GM21576 (cell line): Measurements from ENCODE around the gene ZG16B.

Experiments used
- ATAC-seq: cut with Tn5 transposase; IDR thresholded peaks from one replicate; pipeline ENCODE4 v1.9.1; 2021; ENCODE audit warnings: mild to moderate bottlenecking, moderate library complexity; ENCODE audit not compliant: unreplicated experiment

ZG16B gene, protein sequence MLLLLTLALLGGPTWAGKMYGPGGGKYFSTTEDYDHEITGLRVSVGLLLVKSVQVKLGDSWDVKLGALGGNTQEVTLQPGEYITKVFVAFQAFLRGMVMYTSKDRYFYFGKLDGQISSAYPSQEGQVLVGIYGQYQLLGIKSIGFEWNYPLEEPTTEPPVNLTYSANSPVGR

DNA sequence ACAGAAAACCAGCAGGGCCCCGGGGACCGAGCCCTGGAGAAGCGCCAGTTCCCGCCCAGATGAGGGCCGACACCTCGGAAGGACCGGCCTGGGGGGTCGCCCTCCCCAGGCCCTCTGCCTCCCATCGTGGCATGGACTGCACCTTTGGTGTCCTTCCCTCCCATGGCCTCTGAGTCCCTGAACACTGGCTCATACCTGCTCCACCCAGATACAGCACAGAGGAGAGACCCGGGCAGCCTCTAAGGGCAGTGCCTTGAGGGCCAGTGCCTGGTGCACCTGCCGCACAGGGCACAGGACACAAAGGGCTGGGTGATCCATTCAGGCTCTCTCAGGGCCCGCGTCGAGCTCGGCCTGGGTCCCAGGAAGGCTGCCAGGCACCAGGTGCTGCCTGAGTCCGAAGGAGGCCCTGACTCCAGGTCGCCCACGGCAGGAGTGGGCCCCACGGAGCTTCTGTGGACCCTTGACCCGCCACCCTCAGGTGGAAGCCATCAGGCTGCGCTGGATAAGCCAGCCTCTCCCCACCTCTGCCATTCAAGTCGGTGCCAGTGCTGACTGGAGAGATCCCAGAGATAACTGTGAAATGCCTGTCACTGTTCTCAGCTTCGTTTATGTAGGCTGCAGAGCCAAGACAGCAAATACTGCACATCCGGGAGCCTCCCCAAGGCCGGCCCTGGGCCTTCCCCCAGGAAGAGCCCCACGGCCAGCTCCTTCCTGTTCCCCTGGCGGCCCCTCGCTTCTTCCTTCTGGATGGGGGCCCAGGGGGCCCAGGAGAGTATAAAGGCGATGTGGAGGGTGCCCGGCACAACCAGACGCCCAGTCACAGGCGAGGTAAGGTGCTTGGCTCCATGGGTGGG lies at the start of gene ZG16B:
Gene ZG16B, plus strand, starts transcription at position 803 of the 854 bp plus-strand sequence. CDS start 139 bp downstream, outside the sequence.
- ATAC-seq: no peak

DNA sequence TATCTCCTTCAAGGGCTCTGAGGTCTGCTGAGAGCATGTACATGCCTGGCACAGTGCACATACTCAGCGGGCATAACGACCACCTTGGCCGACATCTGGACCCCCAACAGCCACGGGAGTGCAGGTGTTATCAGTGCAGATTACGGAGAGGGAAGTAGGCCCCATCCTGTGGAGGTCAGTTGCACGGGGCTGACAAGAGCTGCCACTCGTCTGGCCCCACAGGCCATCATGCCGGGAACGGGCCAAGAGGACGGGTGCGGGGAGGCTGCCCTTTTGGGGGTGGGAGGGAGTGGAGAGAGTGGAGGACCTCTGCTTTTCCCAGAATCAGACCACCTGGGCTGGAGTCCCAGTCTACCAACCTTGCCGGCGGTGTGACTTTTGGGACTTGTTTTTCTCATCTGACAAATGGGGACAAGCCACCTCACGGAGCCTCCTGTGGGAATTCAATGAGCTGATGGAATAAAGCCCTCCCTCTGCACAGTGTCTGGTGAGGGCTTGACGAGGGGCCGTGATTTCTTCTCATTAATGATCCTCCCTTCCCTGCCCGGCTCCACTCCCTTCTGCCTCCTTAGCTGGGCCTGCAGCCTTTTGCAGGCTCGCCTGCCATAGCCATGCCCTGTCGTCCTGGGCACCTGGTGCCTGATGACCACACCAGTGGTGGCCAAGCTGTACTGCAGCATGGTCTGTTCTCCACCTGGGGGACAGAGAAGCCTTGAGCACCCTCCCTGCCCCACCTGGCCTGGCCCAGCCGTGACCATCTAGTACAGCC lies 47.3 kb upstream of the ZG16B start:
- no peak for ATAC-seq

DNA sequence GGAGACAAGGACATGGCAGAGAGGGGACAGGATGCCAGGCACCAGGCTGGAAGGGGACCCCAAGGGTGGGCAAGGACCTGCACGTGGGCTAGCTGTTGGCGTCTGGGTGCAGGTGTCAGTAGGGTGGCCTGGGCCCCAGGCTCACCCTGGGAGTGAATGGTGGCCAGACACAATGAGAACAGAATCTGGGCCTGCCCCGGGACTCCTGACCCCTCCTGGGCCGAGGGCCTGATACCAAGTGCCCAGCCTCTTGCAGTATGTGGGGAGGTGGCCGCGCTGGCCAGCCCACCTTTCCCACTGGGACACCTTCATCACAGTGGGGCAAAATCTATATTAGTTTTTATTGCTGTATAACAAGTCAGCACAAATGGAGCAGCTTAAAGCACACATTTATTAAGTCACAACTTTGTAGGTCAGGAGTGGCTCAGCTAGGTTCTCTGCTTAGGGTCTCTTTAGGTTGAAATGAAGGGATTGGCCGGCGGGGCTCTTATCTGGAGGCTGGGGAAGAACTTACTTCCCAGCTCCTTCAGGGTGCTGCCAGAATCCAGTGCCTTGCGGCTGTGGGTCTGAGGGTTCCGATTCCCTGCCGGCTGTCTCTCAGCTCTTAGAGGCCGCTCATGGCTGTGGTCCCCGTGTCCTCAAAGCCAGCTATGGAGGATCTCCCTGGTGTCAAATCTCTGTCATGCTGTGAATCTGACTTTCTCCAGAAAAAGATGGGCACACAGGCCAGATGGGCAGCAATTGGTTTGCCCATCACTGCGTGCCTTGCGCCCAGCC lies 46.3 kb upstream of the ZG16B start:
- no peak for ATAC-seq

DNA sequence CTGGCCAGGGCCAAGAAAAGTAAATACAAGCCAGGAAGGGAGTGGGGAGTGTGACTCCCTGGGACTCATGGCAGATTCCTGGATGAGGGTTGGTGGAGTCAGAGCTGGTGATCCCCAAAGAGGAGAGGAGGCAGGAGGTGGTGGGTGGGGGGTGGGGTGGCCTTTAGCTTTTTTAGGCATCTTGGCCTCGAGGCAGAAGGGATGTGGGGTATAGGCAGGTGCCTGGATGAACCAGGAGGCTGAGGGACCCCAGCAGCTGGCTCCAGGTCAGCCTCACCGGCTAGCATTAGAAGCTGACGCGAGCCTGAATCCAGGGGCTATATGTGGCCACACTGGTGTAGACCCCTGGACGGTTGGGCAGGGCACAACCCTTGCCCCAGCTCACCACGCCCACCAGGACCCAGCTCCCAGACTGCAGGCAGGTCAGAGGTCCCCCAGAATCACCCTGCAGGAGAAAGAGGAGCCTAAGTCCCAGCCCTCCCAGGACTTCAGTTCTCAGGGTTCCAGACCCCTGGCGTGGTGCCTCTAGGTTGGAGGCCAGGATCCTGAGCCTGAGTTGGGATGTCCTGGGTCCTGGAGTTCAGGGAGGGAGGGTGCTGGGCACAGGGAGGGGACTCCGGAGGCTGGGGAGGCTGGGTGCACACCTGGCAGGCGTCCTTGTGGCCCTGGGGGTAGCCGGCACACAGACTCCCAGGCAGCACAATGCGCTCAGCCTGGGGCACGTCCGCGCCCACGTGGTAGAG lies 45.6 kb upstream of the ZG16B start:
- ATAC-seq: no peak

DNA sequence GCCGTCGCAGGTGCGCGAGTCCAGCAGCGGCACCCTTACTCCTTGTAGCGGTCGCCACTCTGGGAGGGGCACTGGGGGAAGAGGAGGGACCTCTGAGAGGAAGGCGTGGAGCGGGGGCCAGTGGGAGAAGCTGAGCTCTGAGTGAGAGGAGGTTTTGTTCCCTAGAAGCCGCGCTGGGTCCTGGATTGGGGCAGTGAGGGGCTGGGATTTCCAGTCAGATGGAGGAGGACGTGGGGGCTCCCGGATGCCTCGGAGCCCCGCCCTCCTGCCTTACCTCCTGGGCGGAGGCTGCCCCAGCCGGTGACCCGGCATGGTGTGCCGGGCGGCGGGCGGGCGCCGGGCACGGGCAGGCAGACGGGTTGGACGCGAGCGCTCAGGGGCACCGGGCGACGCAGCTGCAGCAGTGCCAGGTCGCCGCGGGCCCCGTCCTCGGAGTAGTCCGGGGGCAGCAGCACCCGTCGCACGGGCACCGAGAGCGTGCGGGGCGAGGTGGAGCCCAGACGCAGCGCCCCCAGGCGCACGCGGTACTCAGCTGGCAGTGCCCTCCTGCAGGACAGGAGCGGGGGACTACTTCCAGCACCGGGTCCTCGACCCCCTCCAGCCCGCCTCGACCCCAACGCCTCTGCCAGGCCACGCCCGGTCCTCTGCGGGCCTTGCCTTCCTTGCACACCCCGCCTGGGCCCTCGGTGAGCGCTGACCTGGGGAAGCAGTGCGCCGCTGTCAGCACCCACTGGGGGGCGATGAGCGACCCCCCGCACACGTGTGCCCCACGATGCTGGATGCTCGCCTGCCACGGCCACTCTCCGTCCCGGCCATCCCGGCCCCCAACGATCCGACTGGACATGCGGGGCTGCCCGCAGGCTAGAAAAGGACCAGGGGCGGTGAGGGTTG lies 44.8 kb upstream of the ZG16B start:
- ATAC-seq: no peak

DNA sequence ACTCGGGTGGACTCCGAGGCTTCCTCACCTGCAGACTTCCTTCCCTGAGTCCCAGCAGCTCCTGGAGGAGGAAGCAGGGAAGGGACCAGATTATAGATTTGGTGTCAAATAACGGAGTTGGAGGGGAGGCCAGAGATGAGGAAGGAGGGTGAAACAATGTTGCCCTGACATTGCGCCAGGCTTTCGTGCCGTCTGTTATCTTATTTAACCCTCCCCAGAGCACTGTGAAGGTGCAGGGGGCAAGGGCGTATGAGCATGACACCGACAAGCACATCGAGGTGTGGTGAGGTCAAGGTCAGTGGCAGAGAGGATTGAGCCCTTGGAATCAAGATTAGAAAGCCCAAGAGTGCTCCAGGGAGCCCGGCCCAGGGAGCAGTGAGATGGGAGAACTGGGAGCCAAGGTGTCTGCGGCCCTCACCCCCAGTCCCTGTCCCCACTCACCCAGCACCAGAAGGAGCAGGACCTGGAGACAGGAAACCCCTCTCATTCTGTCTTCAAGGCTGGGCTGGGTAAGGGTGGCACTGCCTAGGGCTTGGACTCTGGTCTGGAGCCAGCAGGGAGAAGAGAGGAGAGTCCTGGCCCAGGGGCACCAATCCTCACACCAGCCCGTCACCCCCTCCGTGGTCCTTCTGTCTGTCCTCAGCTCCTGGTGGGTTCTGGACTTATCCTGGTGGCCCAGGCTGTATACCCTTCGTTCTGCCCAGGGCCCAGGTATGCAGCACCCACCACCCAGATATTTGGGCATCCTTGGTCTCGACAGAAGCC lies 43.9 kb upstream of the ZG16B start:
- no peak for ATAC-seq

DNA sequence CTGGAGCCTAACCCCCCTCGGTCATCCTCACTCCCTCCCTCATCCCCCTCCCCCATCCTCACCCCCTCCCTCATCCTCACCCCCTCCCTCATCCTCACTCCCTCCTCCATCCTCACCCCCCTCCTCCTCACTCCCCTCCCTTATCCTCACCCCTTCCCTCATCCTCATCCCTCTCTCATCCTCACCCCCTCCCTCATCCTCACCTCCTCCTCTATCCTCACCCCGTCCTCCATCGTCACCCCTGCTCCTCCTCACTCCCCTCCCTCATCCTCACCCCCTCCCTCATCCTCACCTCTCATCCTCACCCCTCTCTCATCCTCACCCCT lies 43.3 kb upstream of the ZG16B start:
- ATAC-seq: no peak

DNA sequence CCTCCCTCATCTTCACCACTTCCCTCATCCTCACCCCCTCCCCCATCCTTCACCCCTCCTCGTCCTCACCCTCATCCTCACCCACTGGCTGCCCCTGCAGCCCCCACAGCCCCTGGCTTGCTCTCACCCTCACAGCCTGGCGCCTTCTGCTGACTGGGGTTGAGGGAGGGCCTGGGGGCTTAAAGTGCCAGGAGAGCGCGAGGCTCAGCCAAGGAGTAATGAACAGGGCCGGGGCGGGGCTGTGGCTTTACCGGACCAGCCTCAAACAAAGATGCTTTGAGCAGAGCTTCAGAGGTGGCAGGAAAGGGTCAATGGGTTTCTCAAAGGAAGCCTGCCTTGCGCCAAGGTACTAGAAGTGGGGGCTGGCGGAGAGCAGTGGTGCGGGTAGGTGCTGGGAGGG lies 42.7 kb upstream of the ZG16B start, which contains the start of gene PRSS33:
Gene PRSS33, minus strand, starts transcription at position 155 of the 400 bp plus-strand sequence. CDS start 1,013 bp downstream, outside the sequence.
- ATAC-seq: no peak

DNA sequence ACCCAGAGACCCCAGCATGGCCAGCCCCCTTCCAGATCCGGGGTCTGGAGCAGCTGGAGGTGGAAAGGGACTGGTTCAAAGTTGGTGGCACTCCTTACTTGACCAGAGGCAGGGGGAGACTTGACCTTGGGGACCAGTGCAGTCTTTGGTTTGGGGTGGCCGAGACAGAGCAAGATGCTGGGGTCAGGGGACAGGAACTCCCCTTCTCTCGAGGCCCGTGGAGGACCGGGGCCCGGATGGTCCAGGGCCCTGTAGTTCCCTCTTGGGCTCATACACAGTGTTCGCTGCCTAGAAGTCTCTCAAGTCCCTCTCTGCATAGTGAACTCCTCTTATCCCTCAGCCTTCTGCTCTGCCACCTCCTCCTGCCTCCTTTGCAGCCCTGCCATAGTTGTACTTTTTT lies 42.1 kb upstream of the ZG16B start:
- no peak for ATAC-seq

DNA sequence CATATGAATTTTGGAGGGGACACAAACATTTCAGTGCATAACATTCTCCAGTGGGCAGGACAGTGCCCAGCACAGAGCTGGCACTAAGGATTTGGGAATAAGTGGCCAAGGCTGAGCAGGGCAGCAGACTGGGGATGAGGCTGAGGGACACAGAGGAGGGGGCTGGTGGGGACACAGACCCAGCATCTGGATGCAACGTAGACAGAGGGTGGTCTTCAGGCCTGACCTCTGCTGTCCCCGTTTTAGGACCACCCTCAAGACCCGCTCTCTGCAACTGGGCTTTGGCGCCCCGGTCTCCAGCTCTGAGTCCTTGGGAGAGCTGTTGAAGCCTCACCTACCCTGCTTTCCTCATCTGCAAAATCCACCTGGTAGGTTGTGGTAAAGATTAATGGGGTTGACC lies 39.5 kb upstream of the ZG16B start:
- ATAC-seq: no peak

DNA sequence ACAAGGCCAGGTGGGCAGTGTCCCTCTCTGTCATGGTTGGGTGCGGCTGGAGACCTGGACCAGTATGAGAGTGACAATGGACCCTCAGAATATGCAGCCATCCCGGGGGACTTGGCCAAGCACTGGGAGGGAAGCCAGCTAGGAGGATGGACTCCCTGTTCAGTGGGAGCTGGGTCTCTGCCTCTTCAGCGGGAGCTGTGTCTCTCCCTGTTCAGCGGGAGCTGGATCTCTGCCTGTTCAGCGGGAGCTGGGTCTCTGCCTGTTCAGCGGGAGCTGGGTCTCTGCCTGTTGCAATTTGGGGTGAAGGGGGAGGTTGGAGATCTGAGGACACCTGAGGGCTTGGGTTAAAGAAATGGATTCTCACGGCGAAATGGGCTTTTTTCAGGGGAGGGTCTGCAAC lies 38.9 kb upstream of the ZG16B start:
- ATAC-seq: no peak

DNA sequence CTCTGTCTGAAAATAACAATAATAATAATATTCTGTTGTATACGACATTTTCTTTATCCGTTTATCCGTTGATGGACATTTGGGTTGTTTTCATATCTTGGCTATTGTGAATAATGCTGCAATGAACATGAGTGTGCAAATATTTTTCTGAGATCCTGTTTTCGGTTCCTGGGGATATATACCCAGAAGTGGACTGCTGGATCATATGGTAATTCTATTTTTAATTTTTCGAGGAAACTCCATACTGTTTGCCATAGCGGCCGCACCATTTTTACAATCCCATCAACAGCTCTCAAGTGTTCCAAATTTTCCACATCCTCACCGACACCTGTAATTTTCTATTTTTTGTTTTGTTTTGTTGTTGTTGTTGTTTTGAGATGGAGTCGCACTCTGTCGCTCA lies 37.2 kb upstream of the ZG16B start:
- ATAC-seq: no peak

DNA sequence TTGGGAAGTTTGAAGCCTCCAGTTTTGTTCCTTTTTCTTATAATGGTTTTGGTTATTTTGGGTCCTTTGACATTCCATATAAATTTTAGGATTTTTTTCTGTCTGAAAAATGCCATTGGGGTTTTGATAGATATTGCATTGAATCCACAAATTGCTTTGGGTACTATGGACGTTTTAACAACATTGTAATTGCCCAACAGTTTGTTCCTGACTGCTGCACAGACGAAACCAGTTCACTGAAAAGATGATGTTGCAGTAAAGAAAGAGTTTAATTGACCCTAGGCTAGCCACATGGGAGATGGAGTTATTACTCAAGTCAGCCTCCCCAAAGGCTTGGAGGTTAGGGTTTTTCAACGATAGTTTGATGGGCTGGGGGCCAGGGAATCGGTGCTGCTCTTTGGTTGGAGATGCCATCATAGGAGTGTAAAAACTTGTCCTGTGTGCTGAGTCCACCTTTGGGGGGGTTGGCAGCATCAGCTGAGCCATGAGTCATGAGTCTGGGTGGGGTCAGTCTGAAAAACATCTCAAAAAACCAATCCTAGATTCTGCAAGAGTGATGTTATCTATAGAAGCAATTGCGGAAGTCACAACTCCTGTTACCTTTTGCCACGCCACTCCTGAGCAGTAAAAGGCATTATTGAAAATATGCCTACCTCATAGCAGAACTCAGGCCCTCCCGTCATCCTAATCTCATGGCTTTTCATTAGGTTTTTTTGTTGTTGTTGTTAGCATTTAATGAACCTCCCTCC lies 34.5 kb upstream of the ZG16B start:
- ATAC-seq: no peak

DNA sequence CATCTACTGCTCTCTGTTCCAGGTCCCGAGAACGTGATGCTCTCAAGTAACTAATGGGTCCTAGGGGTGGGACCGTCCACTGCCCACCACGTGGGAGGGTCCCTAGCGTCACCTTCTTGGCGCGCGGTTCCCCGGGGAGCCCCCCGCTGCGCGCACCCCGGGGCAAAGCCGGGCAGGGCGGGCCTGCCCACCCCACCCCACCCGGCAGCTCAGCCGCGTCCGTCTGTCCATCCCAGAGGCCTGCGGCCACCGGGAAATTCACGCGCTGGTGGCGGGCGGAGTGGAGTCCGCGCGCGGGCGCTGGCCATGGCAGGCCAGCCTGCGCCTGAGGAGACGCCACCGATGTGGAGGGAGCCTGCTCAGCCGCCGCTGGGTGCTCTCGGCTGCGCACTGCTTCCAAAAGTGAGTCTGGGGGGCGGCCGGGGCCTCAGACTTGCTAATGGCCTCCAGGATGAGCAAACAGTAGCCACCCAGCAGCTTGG lies 31.3 kb upstream of the ZG16B start:
- no peak for ATAC-seq

DNA sequence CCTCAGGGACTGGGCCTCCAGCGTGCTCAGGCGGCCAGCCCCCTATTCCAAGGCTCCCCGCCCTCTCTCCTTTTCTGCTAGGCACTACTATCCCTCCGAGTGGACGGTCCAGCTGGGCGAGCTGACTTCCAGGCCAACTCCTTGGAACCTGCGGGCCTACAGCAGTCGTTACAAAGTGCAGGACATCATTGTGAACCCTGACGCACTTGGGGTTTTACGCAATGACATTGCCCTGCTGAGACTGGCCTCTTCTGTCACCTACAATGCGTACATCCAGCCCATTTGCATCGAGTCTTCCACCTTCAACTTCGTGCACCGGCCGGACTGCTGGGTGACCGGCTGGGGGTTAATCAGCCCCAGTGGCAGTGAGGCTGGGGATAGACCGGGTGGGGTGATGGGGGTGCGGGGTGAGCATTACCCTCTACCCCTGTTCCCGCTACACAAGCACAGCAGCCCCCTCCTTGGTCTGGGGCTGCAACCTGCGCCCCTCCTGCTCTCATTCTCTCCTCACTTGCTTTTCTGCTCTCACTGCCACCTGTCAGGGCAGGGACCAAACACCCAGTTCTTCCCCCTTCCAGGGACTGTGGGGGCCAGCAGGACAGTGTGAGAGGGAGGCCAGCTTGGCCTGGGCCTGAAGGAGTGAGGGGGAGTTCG lies 30.8 kb upstream of the ZG16B start:
- no peak for ATAC-seq

DNA sequence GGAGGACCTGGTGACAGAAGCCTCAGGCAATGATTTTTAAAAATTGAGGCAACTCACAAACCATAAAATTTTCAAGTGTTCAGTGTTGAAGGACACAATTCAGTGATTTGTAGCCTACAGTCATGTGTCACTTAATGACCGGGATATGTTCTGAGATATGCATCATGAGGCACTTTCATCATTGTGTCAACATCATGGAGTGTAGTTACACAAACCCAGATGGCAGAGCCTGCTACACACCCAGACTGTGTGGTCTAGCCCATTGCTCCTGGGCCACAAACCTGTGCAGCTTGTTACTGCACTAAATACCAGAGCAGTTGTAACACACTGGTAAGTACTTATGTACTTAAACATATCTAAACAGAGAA lies 30.3 kb upstream of the ZG16B start:
- ATAC-seq: no peak

DNA sequence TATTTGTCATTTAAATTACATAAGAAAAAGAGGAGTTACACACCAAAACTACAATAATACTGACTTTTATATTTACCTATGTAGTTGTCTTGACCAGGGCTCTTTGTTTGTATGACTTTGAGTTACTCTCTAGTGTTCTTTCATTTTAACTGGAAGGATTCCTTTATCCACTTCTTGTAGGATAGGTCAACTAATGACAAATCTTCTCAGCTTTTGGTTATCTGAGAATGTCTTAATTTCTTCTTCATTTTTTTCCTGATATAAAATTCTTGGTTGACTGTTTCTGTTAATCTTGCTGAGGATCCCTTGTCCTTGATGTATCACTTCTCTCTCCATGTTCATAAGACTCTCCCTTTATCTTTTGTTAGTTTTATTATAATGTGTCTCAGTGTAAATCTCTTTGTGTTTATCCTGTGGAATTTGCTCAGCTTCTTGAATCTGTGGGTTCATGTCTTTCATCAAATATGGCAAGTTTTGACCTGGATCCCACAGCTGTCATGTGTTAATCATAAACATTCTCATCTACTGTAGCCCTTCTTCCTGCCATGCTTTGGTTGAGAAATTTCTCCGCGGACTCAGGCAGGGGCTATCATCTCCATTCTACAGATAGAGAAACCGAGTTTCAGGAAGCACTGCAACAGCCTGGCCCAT lies 26.4 kb upstream of the ZG16B start:
- ATAC-seq: no peak
